ENCODE data around the gene CNTRL. TPM values are rescaled to one million over a fixed set of nuclear protein-coding genes. Genes with fewer than 3 reads are reported as not detected.

CNTRL gene
- total and polyA plus RNA-seq, 2 of the 8 experiments (the other 6 are each of a cell fraction or from before 2014, with no cell fraction given) = 5.1 to 13.9 TPM

DNA sequence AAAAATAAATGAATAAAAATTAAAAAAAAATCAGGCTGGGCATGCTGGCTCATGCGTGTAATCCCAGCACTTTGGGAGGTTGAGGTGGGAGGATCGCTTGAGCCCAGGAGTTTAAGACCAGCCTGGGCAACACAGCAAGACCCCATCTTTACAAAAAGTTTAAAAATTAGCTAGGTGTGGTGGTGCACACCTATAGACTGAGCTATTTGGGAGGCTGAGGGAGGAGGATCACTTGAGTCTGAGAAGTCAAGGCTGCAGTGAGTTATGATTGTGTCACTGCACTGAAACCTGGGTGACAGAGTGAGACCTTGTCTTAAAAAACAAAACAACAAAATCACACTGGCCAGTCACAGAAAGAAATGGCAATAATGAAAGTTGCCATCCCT is 3.4 kb upstream of the CNTRL start:
- H3K23ac ChIP-seq (ENCODE audit: insufficient read length) = no peak overlapping the region
- H2BK20ac ChIP-seq (ENCODE audit: low read length) = no peak overlapping the region
- H2BK15ac ChIP-seq (ENCODE audit: low read length) = no peak overlapping the region
- H3K4me1 ChIP-seq (replicated peaks in 1 of 4; ENCODE audit: control insufficient read depth in 3 of 4, insufficient read depth in 4 of 4, low read length in 3 of 4) = peaks cover 0 to 3% (median 0%) of the 10 kb centered on the region in 4 experiments; a peak in 2 of 7 replicates
- no peaks in the 10 kb centered on the region for H3K79me2 ChIP-seq (ENCODE audit: control insufficient read depth in 1 of 2, insufficient read depth in 2 of 2, low read length in 2 of 2)
- no peaks in the 10 kb centered on the region for H3K36me3 ChIP-seq (ENCODE audit: control insufficient read depth in 2 of 4, insufficient read depth in 4 of 4, low read length in 3 of 4)
- H3K4me3 ChIP-seq (ENCODE audit: extremely low read depth in 1 of 4, insufficient read depth in 2 of 4, low read depth in 3 of 4, low read length in 4 of 4) = no peak overlapping the region
- no peak for DNase-seq (ENCODE audit: low read depth in 1 of 2, low spot score in 2 of 2)
- H4K8ac ChIP-seq (ENCODE audit: extremely low read depth, insufficient read depth, low read length) = no peak overlapping the region
- H3K4ac ChIP-seq (replicated peaks; ENCODE audit: insufficient read length, low read depth, low read length) = no peak overlapping the region
- no peak for FAIRE-seq
- H3K4me2 ChIP-seq (ENCODE audit: insufficient read depth in 1 of 2, low read depth in 2 of 2, low read length in 2 of 2) = no peak overlapping the region
- H3K18ac ChIP-seq (ENCODE audit: extremely low read depth, low read length) = no peak overlapping the region
- no peak overlapping the region for H2BK120ac ChIP-seq (replicated peaks; ENCODE audit: low read depth, low read length)
- no peak overlapping the region for H3K9ac ChIP-seq (replicated peaks in 1 of 4; ENCODE audit: extremely low read depth in 1 of 4, low read depth in 3 of 4, low read length in 3 of 4)
- no peaks in the 10 kb centered on the region for H3K79me1 ChIP-seq (ENCODE audit: low read depth, low read length)
- POLR2A ChIA-PET (ENCODE audit: partially characterized antibody) = interaction anchor here (1.6 kb wide), 1 partner anchor 11 kb away, joined by 4 read pairs; no protein-coding TSS in a partner anchor
- peaks cover 14% of the 10 kb centered on the region for H3K23me2 ChIP-seq (ENCODE audit: low read depth, low read length)
- H4K91ac ChIP-seq (replicated peaks; ENCODE audit: insufficient read length, low read length) = no peak overlapping the region
- H3K56ac ChIP-seq (replicated peaks; ENCODE audit: insufficient read length, low read depth, low read length) = no peak overlapping the region
- no peaks in the 10 kb centered on the region for H3K9me3 ChIP-seq (ENCODE audit: insufficient read depth in 2 of 2, low read depth in 1 of 2, low read length in 1 of 2)
- no peak overlapping the region for H3K27ac ChIP-seq (ENCODE audit: low read depth, low read length)
- WGBS, 2 experiments (ENCODE audit: extremely low coverage in 1 of 2, insufficient coverage in 1 of 2, insufficient read length in 1 of 2, insufficient replicate concordance in 2 of 2, low coverage in 1 of 2, low lambda C conversion rate in 2 of 2, missing lambda C conversion rate in 1 of 2) = 100% methylated on average over 1 of the region's 2 CpGs; no CpG with 5 or more reads in 1 of the 2 experiments
- H2BK12ac ChIP-seq (ENCODE audit: low read depth, low read length) = no peak overlapping the region
- H2BK5ac ChIP-seq (ENCODE audit: low read depth, low read length) = no peak overlapping the region
- H2AFZ ChIP-seq (ENCODE audit: low read length) = no peak overlapping the region
- H2AK5ac ChIP-seq (ENCODE audit: low read depth, low read length) = no peak overlapping the region
- no peak overlapping the region for H4K5ac ChIP-seq (ENCODE audit: insufficient read length, low read depth, low read length)
- H3K14ac ChIP-seq (ENCODE audit: insufficient read length) = no peak overlapping the region
- H4K20me1 ChIP-seq (replicated peaks in 1 of 2; ENCODE audit: control insufficient read depth in 1 of 2, insufficient read depth in 2 of 2, low read length in 2 of 2) = no peaks in the 10 kb centered on the region
- H3K27me3 ChIP-seq (replicated peaks in 1 of 4; ENCODE audit: control insufficient read depth in 3 of 4, extremely low read depth in 1 of 4, insufficient read depth in 3 of 4, low read length in 3 of 4) = peaks cover 6 to 40% (median 28%) of the 10 kb centered on the region in 4 experiments
- CTCF ChIA-PET (ENCODE audit: partially characterized antibody) = interaction anchor here (1.0 to 4.0 kb wide), 6 partner anchors 11 to 337 kb away, joined by 4 to 24 read pairs (median 4); no protein-coding TSS in a partner anchor
- TF ChIP-seq SIRT6 (IDR thresholded peaks at IDR 0.05; ENCODE audit: low read length) (no peak), FOSL1 (IDR thresholded peaks at IDR 0.05; ENCODE audit: insufficient read depth, low read depth, low read length) (no peak), POLR2A (IDR thresholded peaks at IDR 0.05; ENCODE audit: control extremely low read depth in 1 of 2, low read depth in 2 of 2, low read length in 2 of 2) (no peak), CBX5 (IDR thresholded peaks at IDR 0.05; ENCODE audit: low read depth, low read length) (no peak), MAFK (IDR thresholded peaks at IDR 0.05; ENCODE audit: low read depth, low read length) (no peak), TAF1 (IDR thresholded peaks at IDR 0.05; ENCODE audit: low read depth, low read length) (no peak), EGR1 (IDR thresholded peaks at IDR 0.05; ENCODE audit: borderline replicate concordance, low read depth, low read length) (no peak), CTBP2 (IDR thresholded peaks at IDR 0.05; ENCODE audit: borderline replicate concordance, insufficient read depth, insufficient read length, low read length) (no peak), POU5F1 (IDR thresholded peaks at IDR 0.05; ENCODE audit: low read depth, low read length) (no peak), SIX5 (IDR thresholded peaks at IDR 0.05; ENCODE audit: low read depth, low read length) (no peak), TCF12 (IDR thresholded peaks at IDR 0.05; ENCODE audit: low read depth, low read length) (no peak), TEAD4 (IDR thresholded peaks at IDR 0.05; ENCODE audit: low read depth, low read length) (no peak), EP300 (IDR thresholded peaks at IDR 0.05; ENCODE audit: borderline replicate concordance in 1 of 2, low read depth in 2 of 2, low read length in 2 of 2) (no peak)
- TF ChIP-seq, protein P1, sequence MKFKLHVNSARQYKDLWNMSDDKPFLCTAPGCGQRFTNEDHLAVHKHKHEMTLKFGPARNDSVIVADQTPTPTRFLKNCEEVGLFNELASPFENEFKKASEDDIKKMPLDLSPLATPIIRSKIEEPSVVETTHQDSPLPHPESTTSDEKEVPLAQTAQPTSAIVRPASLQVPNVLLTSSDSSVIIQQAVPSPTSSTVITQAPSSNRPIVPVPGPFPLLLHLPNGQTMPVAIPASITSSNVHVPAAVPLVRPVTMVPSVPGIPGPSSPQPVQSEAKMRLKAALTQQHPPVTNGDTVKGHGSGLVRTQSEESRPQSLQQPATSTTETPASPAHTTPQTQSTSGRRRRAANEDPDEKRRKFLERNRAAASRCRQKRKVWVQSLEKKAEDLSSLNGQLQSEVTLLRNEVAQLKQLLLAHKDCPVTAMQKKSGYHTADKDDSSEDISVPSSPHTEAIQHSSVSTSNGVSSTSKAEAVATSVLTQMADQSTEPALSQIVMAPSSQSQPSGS (IDR thresholded peaks at IDR 0.05; ENCODE audit: low read length) = no peak
